GM12864 (cell line): ENCODE data around the gene FBXL14.

Source experiments
- DNase-seq: peaks from one replicate; pipeline ENCODE4 v3.0.0-alpha.2; 2011; ENCODE audit warnings: low read depth
- H3K4me3 ChIP-seq: 2 replicates; pipeline ENCODE4 v1.5.1; 2011; ENCODE audit warnings: mild to moderate bottlenecking, low read depth, low read length, control low read depth
- CTCF ChIP-seq: IDR thresholded peaks from 2 replicates; pipeline ENCODE4 v1.5.1; 2011; ENCODE audit warnings: low read depth, mild to moderate bottlenecking, moderate library complexity, low read length, control low read depth, inconsistent platforms; ENCODE audit errors: missing control alignments

The FBXL14 gene

GRCh38 chr12:1546931-1547640, 47.3 kb downstream of the FBXL14 start:
- H3K4me3 ChIP-seq, result no peak overlapping the region
- no peak for DNase-seq
- no peak for TF ChIP-seq CTCF

- DNase-seq, result no peak
- no peak for TF ChIP-seq CTCF
- H3K4me3 ChIP-seq, result no peak overlapping the region
These were observed 49.2 kb downstream of the FBXL14 start for GRCh38 chr12:1544996-1545700.

- no peak for TF ChIP-seq CTCF
- no peak overlapping the region for H3K4me3 ChIP-seq
- DNase-seq, result no peak
These were observed 51.8 kb downstream of the FBXL14 start for GRCh38 chr12:1542599-1542998.

GRCh38 chr12:1540690-1541089, 53.7 kb downstream of the FBXL14 start:
- H3K4me3 ChIP-seq, result no peak overlapping the region
- no peak for DNase-seq
- no peak for TF ChIP-seq CTCF

GRCh38 chr12:1539135-1539534, 55.2 kb downstream of the FBXL14 start:
- TF ChIP-seq CTCF, result no peak
- H3K4me3 ChIP-seq, result no peak overlapping the region
- no peak for DNase-seq

- no peak for DNase-seq
- no peak for TF ChIP-seq CTCF
- no peak overlapping the region for H3K4me3 ChIP-seq
These were observed 57.6 kb downstream of the FBXL14 start for GRCh38 chr12:1536817-1537216.
